Aorta (tissue), 5 donors: Measurements from ENCODE around the gene CPSF3. TPM values are rescaled to one million over a fixed set of nuclear protein-coding genes. Genes with fewer than 3 reads are reported as not detected.

Experiments used
- ATAC-seq: fragments of 200-7000 bp; cut with Tn5 transposase; one replicate; pipeline ENCODE4 v1.9.1; 2022; ENCODE audit warnings: moderate library complexity; ENCODE audit not compliant: low FRiP score
- DNase-seq, 2 donors: peaks; one replicate each; pipeline ENCODE4 v3.0.0-alpha.2; 2020
- H3K27ac ChIP-seq, 2 donors: one replicate each; pipeline ENCODE4 v1.5.1; 2013; ENCODE audit warnings: low read length in 2 of 2, mild to moderate bottlenecking in 2 of 2, moderate library complexity in 2 of 2, control low read depth in 1 of 2, inconsistent platforms in 1 of 2, low read depth in 1 of 2
- H3K27me3 ChIP-seq, 2 donors: one replicate each; pipeline ENCODE4 v1.6.1; 2013; ENCODE audit warnings: control low read depth in 1 of 2, low read length in 1 of 2, mild to moderate bottlenecking in 1 of 2, moderate library complexity in 1 of 2; ENCODE audit not compliant: insufficient read depth in 2 of 2, control insufficient read depth in 1 of 2
- H3K36me3 ChIP-seq, 2 donors: one replicate each; pipeline ENCODE4 v1.6.1; 2013; ENCODE audit warnings: control low read depth in 1 of 2, low read length in 1 of 2, mild to moderate bottlenecking in 1 of 2; ENCODE audit not compliant: insufficient read depth in 2 of 2, control insufficient read depth in 1 of 2
- H3K4me1 ChIP-seq, 2 donors: one replicate each; pipeline ENCODE4 v1.6.1; 2013; ENCODE audit warnings: low read length in 2 of 2, control low read depth in 1 of 2, mild to moderate bottlenecking in 1 of 2, moderate library complexity in 1 of 2; ENCODE audit not compliant: insufficient read depth in 2 of 2, control insufficient read depth in 1 of 2
- H3K4me3 ChIP-seq, 2 donors: one replicate each; pipeline ENCODE4 v1.5.1; 2013; ENCODE audit warnings: low read length in 2 of 2, control low read depth in 1 of 2, mild to moderate bottlenecking in 1 of 2
- H3K9me3 ChIP-seq: one replicate; pipeline ENCODE4 v1.6.1; 2013; ENCODE audit warnings: mild to moderate bottlenecking, low read length; ENCODE audit not compliant: control insufficient read depth
- whole genome bisulfite sequencing, 2 donors: extraction: QIAGEN DNeasy Blood & Tissue Kit; methylation state at CpG; one replicate each; pipeline ENCODE4 v1.1.7; 2013; 5-methylcytosine and 5-hydroxymethylcytosine counted together
- intact Hi-C, 2 donors: fragments of 100-400 bp; cut with DNase I; formaldehyde crosslinking; loops; one replicate each; pipeline versions ENCODE4 v1.14.2 to v1.15.0; 2022
- polyA plus RNA-seq, 2 donors: library from polyadenylated mRNA; stranded (reverse); fragments of 200-250 nt; gene quantifications; one replicate each; pipeline ENCODE4 v1.2.3, GENCODE V29; 2013
- total RNA-seq, 2 donors: library from RNA; stranded (reverse); fragmentation: NEBNext Ultra II Directional; extraction: Animal tissue kit (Norgen Biotek cat#: 25700); gene quantifications; one replicate each; pipeline ENCODE4 v1.2.1, GENCODE V29; 2021
- donor health status: healthy with polysubstance abuse.
- donor health status: Bipolar disorder and iron deficiency.
- donor health status: DM: no; HTN: no; CAD: no.
- donor health status: DM: no; HTN: no; CAD: no.
- donor health status: DM: yes; HTN: yes; CAD: no.

The CPSF3 gene
- total and polyA plus RNA-seq, 4 donors, result 12.9 to 20.4 (median 14.7) TPM

GRCh38 chr2:9422321-9423099, 944 bp upstream of the CPSF3 start:
- peak; percentile 44 for ATAC-seq
- no peaks in the 10 kb centered on the region for H3K9me3 ChIP-seq
- H3K36me3 ChIP-seq, result no peaks in the 10 kb centered on the region
- intact Hi-C loops, result loop anchor here in 1 of 2 donors (2.0 to 5.0 kb wide), 2 partner anchors 50 to 280 kb away; partner anchors contain the start of gene IAH1
- H3K4me3 ChIP-seq, result peak overlapping the region; percentile 77 to 88
- H3K4me1 ChIP-seq, result peaks cover 1 to 5% of the 10 kb centered on the region in 2 donors
- no peaks in the 10 kb centered on the region for H3K27me3 ChIP-seq
- DNase-seq, result peak; percentile 71 to 86
- peak overlapping the region in 1 of 2 donors; percentile 67 for H3K27ac ChIP-seq
- 1 to 2% methylated on average over 39 to 42 of the region's 42 CpGs for WGBS, 2 donors

GRCh38 chr2:9423922-9424272, 443 bp downstream of the CPSF3 start:
- no peaks in the 10 kb centered on the region for H3K9me3 ChIP-seq
- 0% methylated on average over 21 of the region's 21 CpGs for WGBS, 2 donors
- ATAC-seq (peak; percentile 1), DNase-seq (no peak)
- peak overlapping the region in 1 of 2 donors; percentile 18 for H3K27ac ChIP-seq
- intact Hi-C loops, result loop anchor here in 1 of 2 donors (2.0 to 5.0 kb wide), 2 partner anchors 48 to 281 kb away; partner anchors contain the start of gene IAH1
- peak overlapping the region; percentile 60 to 88 for H3K4me3 ChIP-seq
- H3K36me3 ChIP-seq, result no peaks in the 10 kb centered on the region
- no peaks in the 10 kb centered on the region for H3K27me3 ChIP-seq
- H3K4me1 ChIP-seq, result peaks cover 1 to 5% of the 10 kb centered on the region in 2 donors

- Histone ChIP-seq H3K36me3 (no peaks in the 10 kb centered on the region), H3K27ac (no peak overlapping the region), H3K4me3 (peak overlapping the region in 1 of 2 donors; percentile 88), H3K27me3 (no peaks in the 10 kb centered on the region), H3K4me1 (peaks cover 1 to 5% of the 10 kb centered on the region in 2 donors), H3K9me3 (no peaks in the 10 kb centered on the region)
- DNase-seq, result no peak
- intact Hi-C loops, result loop anchor here in 1 of 2 donors (5.0 kb wide), 1 partner anchor 48 kb away; the partner anchor contains the start of gene IAH1
- WGBS, 2 donors, result 68 to 70% methylated on average over 11 of the region's 11 CpGs
- no peak for ATAC-seq
Measured at GRCh38 chr2:9424447-9425164, 1.2 kb downstream of the CPSF3 start.

- no peak overlapping the region for H3K27ac ChIP-seq
- H3K4me1 ChIP-seq, result no peaks in the 10 kb centered on the region
- intact Hi-C loops, result no loop called here
- H3K4me3 ChIP-seq, result no peak overlapping the region
- H3K36me3 ChIP-seq, result no peaks in the 10 kb centered on the region
- DNase-seq (no peak), ATAC-seq (no peak)
- 74 to 84% methylated on average over 5 of the region's 5 CpGs for WGBS, 2 donors
- no peaks in the 10 kb centered on the region for H3K27me3 ChIP-seq
- H3K9me3 ChIP-seq, result no peaks in the 10 kb centered on the region
Measured at GRCh38 chr2:9428965-9429577, 5.6 kb downstream of the CPSF3 start.

- Histone ChIP-seq H3K4me3 (no peak overlapping the region), H3K36me3 (peaks cover 0 to 1% of the 10 kb centered on the region in 2 donors), H3K9me3 (no peaks in the 10 kb centered on the region), H3K4me1 (no peaks in the 10 kb centered on the region), H3K27me3 (no peaks in the 10 kb centered on the region), H3K27ac (no peak overlapping the region)
- ATAC-seq, result no peak
- DNase-seq, result no peak
- 58 to 60% methylated on average over 2 of the region's 2 CpGs for WGBS, 2 donors
- intact Hi-C loops, result no loop called here
Measured at GRCh38 chr2:9430316-9431293, 7.2 kb downstream of the CPSF3 start.

- H3K4me3 ChIP-seq, result no peak overlapping the region
- 55 to 60% methylated on average over 2 of the region's 2 CpGs for WGBS, 2 donors
- H3K4me1 ChIP-seq, result no peaks in the 10 kb centered on the region
- DNase-seq (no peak), ATAC-seq (no peak)
- peaks cover 0 to 4% of the 10 kb centered on the region in 2 donors for H3K36me3 ChIP-seq
- H3K27ac ChIP-seq, result no peak overlapping the region
- H3K9me3 ChIP-seq, result no peaks in the 10 kb centered on the region
- no peaks in the 10 kb centered on the region for H3K27me3 ChIP-seq
- intact Hi-C loops, result no loop called here
Measured at GRCh38 chr2:9434489-9434888, 11.0 kb downstream of the CPSF3 start.

- no peaks in the 10 kb centered on the region for H3K9me3 ChIP-seq
- DNase-seq (no peak), ATAC-seq (no peak)
- intact Hi-C loops, result no loop called here
- no peaks in the 10 kb centered on the region for H3K4me1 ChIP-seq
- peaks cover 0 to 8% of the 10 kb centered on the region in 2 donors for H3K36me3 ChIP-seq
- 98 to 100% methylated on average over 1 of the region's 1 CpG for WGBS, 2 donors
- H3K27me3 ChIP-seq, result no peaks in the 10 kb centered on the region
- H3K4me3 ChIP-seq, result no peak overlapping the region
- H3K27ac ChIP-seq, result no peak overlapping the region
Measured at GRCh38 chr2:9439536-9439935, 16.1 kb downstream of the CPSF3 start.
